Measurements from ENCODE around the gene PEAK3.

PEAK3 gene

DNA sequence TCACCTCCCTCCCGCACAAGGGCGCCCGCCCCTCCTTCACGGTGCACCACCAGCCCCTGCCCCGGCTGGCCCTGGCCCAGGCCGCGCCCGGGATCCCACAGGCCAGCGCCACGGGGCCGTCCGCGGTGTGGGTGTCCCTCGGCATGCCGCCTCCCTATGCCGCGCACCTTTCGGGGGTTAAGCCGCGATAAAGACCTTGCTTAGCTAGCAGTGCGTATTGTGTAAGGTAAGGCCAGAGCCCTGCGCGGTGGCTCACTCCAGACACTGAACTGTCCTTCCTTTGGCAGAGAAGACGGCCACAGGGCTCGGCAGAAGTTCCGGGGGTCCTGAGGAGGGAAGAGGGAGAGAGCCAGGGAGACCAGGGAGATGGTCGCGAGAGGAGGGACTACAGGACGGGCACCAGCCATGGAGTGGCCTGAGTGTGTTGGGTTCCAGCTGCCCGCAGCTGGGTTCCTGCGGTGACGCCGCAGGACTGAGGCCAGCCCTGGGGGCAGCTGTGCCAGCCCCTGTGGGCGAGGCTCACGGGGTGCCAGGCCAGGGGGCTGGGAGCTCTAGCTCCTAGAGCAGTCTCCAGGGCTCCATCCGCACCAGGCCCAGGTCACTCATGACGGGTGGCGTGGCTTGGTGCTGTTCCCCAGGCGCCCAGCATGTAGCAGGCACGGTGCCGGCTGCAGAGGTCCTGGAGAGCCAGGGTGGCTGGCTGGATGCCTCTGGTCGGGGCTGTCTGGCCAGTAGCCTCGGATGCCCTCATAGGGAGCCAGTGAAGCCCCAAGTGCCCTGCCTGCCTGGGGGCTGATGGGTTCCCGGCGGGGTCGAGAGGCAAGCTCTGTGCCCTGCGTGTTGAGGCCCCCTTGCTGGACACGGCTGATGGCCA, 53.6 kb downstream of the PEAK3 start:
- TF ChIP-seq, protein P1, sequence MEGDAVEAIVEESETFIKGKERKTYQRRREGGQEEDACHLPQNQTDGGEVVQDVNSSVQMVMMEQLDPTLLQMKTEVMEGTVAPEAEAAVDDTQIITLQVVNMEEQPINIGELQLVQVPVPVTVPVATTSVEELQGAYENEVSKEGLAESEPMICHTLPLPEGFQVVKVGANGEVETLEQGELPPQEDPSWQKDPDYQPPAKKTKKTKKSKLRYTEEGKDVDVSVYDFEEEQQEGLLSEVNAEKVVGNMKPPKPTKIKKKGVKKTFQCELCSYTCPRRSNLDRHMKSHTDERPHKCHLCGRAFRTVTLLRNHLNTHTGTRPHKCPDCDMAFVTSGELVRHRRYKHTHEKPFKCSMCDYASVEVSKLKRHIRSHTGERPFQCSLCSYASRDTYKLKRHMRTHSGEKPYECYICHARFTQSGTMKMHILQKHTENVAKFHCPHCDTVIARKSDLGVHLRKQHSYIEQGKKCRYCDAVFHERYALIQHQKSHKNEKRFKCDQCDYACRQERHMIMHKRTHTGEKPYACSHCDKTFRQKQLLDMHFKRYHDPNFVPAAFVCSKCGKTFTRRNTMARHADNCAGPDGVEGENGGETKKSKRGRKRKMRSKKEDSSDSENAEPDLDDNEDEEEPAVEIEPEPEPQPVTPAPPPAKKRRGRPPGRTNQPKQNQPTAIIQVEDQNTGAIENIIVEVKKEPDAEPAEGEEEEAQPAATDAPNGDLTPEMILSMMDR (IDR thresholded peaks at IDR 0.05) = no peak
- DNase-seq (ENCODE audit: low spot score) = no peak
- Histone ChIP-seq H3K4me3 (no peak overlapping the region), H3K27ac (no peak overlapping the region)

- Histone ChIP-seq H3K27ac (no peak overlapping the region), H3K4me3 (no peak overlapping the region)
- no peak for DNase-seq (ENCODE audit: low spot score)
- TF ChIP-seq, protein P1 (IDR thresholded peaks at IDR 0.05) = no peak
Measured at GRCh38 chr19:2227415-2228156, 54.4 kb downstream of the PEAK3 start.

DNA sequence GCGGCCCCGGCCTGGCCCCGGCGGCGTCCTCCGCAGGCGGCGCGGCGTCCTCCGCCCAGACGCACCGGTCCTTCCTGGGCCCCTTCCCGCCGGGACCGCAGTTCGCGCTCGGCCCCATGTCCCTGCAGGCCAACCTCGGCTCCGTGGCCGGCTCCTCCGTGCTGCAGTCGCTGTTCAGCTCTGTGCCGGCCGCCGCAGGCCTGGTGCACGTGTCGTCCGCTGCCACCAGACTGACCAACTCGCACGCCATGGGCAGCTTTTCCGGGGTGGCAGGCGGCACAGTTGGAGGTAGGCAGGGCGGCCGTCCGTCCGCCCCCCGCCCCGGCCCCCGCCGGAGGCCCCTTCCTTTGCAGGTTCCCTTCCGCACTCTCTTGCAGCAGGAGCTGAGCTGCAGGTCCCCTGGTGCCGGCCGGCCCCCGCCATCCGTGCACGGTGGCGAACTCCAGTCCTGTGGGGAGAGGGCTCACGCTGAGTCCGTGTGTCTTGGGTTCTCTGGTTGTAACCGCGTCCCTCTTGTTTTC, 55.1 kb downstream of the PEAK3 start:
- H3K27ac ChIP-seq = no peak overlapping the region
- no peak overlapping the region for H3K4me3 ChIP-seq
- TF ChIP-seq, protein P1 (IDR thresholded peaks at IDR 0.05) = no peak
- no peak for DNase-seq (ENCODE audit: low spot score)

- Histone ChIP-seq H3K27ac (no peak overlapping the region), H3K4me3 (no peak overlapping the region)
- no peak for DNase-seq (ENCODE audit: low spot score)
- TF ChIP-seq, protein P1 (IDR thresholded peaks at IDR 0.05) = no peak
Measured at GRCh38 chr19:2226051-2226839, 55.7 kb downstream of the PEAK3 start.

GRCh38 chr19:2225415-2226050, 56.4 kb downstream of the PEAK3 start:
- Histone ChIP-seq H3K4me3 (no peak overlapping the region), H3K27ac (no peak overlapping the region)
- no peak for DNase-seq (ENCODE audit: low spot score)
- TF ChIP-seq, protein P1 (IDR thresholded peaks at IDR 0.05) = no peak

- TF ChIP-seq, protein P1 (IDR thresholded peaks at IDR 0.05) = no peak
- no peak for DNase-seq (ENCODE audit: low spot score)
- H3K4me3 ChIP-seq = no peak overlapping the region
- H3K27ac ChIP-seq = no peak overlapping the region
Measured at GRCh38 chr19:2224754-2225349, 57.1 kb downstream of the PEAK3 start.

All from coronary artery (tissue), 2 donors.